ENCODE measurements around the gene RNASEH1.
"Not testable (repeated sequence)": the region's sequence is repeated elsewhere in the genome, so short reads cannot be mapped to it uniquely, and the experiment has no call there.

RNASEH1 gene

GRCh38 chr2:3589086-3589485 lies 31.0 kb upstream of the RNASEH1 start:
- no peak for DNase-seq (ENCODE audit: low read depth in 3 of 3)

GRCh38 chr2:3588084-3588483 lies 30.0 kb upstream of the RNASEH1 start:
- DNase-seq (ENCODE audit: low read depth in 3 of 3) = no peak

GRCh38 chr2:3587432-3587831 lies 29.3 kb upstream of the RNASEH1 start:
- no peak for DNase-seq (ENCODE audit: low read depth in 3 of 3)

- no peak for DNase-seq (ENCODE audit: low read depth in 3 of 3)
Measured at GRCh38 chr2:3587021-3587420, 28.9 kb upstream of the RNASEH1 start.

GRCh38 chr2:3586220-3586619 lies 28.1 kb upstream of the RNASEH1 start:
- DNase-seq (ENCODE audit: low read depth in 3 of 3) = no peak

GRCh38 chr2:3585261-3586109 lies 27.4 kb upstream of the RNASEH1 start:
- no peak for DNase-seq (ENCODE audit: low read depth in 3 of 3)

- no peak for DNase-seq (ENCODE audit: low read depth in 3 of 3)
Measured at GRCh38 chr2:3584608-3585260, 26.6 kb upstream of the RNASEH1 start.

- no peak for DNase-seq (ENCODE audit: low read depth in 3 of 3)
Measured at GRCh38 chr2:3584076-3584475, 25.9 kb upstream of the RNASEH1 start.

GRCh38 chr2:3581367-3582262 lies 23.5 kb upstream of the RNASEH1 start:
- no peak for DNase-seq (ENCODE audit: low read depth in 3 of 3)

GRCh38 chr2:3580449-3580848 lies 22.3 kb upstream of the RNASEH1 start:
- no peak for DNase-seq (ENCODE audit: low read depth in 3 of 3)

GRCh38 chr2:3578987-3579386 lies 20.9 kb upstream of the RNASEH1 start:
- DNase-seq (ENCODE audit: low read depth in 3 of 3) = no peak

- DNase-seq (ENCODE audit: low read depth in 3 of 3) = not testable (repeated sequence)
Measured at GRCh38 chr2:3576263-3576630, 18.1 kb upstream of the RNASEH1 start.

- peak in 2 of 3 experiments; percentile 5 to 6 for DNase-seq (ENCODE audit: low read depth in 3 of 3)
Measured at GRCh38 chr2:3575534-3576262, 17.6 kb upstream of the RNASEH1 start.

GRCh38 chr2:3574155-3574554 lies 16.0 kb upstream of the RNASEH1 start:
- no peak for DNase-seq (ENCODE audit: low read depth in 3 of 3)

GRCh38 chr2:3572620-3573019 lies 14.5 kb upstream of the RNASEH1 start:
- DNase-seq (ENCODE audit: low read depth in 3 of 3) = no peak

GRCh38 chr2:3571284-3571683 lies 13.2 kb upstream of the RNASEH1 start:
- no peak for DNase-seq (ENCODE audit: low read depth in 3 of 3)

- DNase-seq (ENCODE audit: low read depth in 3 of 3) = not testable (repeated sequence)
Measured at GRCh38 chr2:3569656-3570055, 11.5 kb upstream of the RNASEH1 start.

GRCh38 chr2:3566806-3567205 lies 8.7 kb upstream of the RNASEH1 start:
- no peak for DNase-seq (ENCODE audit: low read depth in 3 of 3)

- no peak for DNase-seq (ENCODE audit: low read depth in 3 of 3)
Measured at GRCh38 chr2:3565117-3565516, 7.0 kb upstream of the RNASEH1 start.

GRCh38 chr2:3563521-3563976 lies 5.4 kb upstream of the RNASEH1 start:
- no peak for DNase-seq (ENCODE audit: low read depth in 3 of 3)

- DNase-seq (ENCODE audit: low read depth in 3 of 3) = no peak
Measured at GRCh38 chr2:3557639-3558204, 411 bp downstream of the RNASEH1 start.
